Muscle layer of colon (tissue), 2 donors: ENCODE data around the gene C1QL2.

Source experiments
- H3K27ac ChIP-seq: one replicate; pipeline ENCODE4 v1.7.0; 2013; ENCODE audit warnings: low read depth, mild to moderate bottlenecking, low read length, moderate library complexity
- H3K27me3 ChIP-seq, 2 donors: one replicate each; pipeline ENCODE4 v1.7.0; 2013; ENCODE audit warnings: low read length in 2 of 2, mild to moderate bottlenecking in 2 of 2; ENCODE audit not compliant: insufficient read depth in 2 of 2, control insufficient read depth in 1 of 2
- H3K36me3 ChIP-seq: one replicate; pipeline ENCODE4 v1.7.0; 2013; ENCODE audit warnings: mild to moderate bottlenecking, low read length; ENCODE audit not compliant: insufficient read depth
- H3K4me1 ChIP-seq: one replicate; pipeline ENCODE4 v1.7.0; 2013; ENCODE audit warnings: mild to moderate bottlenecking, low read length; ENCODE audit not compliant: insufficient read depth
- H3K4me3 ChIP-seq, 2 donors: one replicate each; pipeline ENCODE4 v1.7.0; 2013; ENCODE audit warnings: low read length in 2 of 2, low read depth in 1 of 2, mild to moderate bottlenecking in 1 of 2, moderate library complexity in 1 of 2
- H3K9ac ChIP-seq: one replicate; pipeline ENCODE4 v1.7.0; 2013; ENCODE audit warnings: low read length
- H3K9me3 ChIP-seq: one replicate; pipeline ENCODE4 v1.7.0; 2013; ENCODE audit warnings: mild to moderate bottlenecking, low read length
- donor health status: abdominal sarcoma.
- donor health status: Adenocarcinoma of cecum.

C1QL2 gene

GRCh38 chr2:119178776-119179175 is 20.2 kb upstream of the C1QL2 start:
- no peak overlapping the region for H3K4me3 ChIP-seq
- H3K9me3 ChIP-seq = no peaks in the 10 kb centered on the region
- no peak overlapping the region for H3K27ac ChIP-seq
- H3K4me1 ChIP-seq = no peaks in the 10 kb centered on the region
- no peaks in the 10 kb centered on the region for H3K36me3 ChIP-seq
- no peaks in the 10 kb centered on the region for H3K27me3 ChIP-seq
- H3K9ac ChIP-seq = no peak overlapping the region

GRCh38 chr2:119177838-119178190 is 19.3 kb upstream of the C1QL2 start:
- no peak overlapping the region for H3K4me3 ChIP-seq
- no peak overlapping the region for H3K27ac ChIP-seq
- no peak overlapping the region for H3K9ac ChIP-seq
- H3K4me1 ChIP-seq = no peaks in the 10 kb centered on the region
- H3K27me3 ChIP-seq = no peaks in the 10 kb centered on the region
- no peaks in the 10 kb centered on the region for H3K36me3 ChIP-seq
- H3K9me3 ChIP-seq = no peaks in the 10 kb centered on the region

- Histone ChIP-seq H3K36me3 (no peaks in the 10 kb centered on the region), H3K4me1 (no peaks in the 10 kb centered on the region), H3K4me3 (no peak overlapping the region), H3K27me3 (no peaks in the 10 kb centered on the region), H3K9me3 (no peaks in the 10 kb centered on the region), H3K9ac (no peak overlapping the region), H3K27ac (no peak overlapping the region)
Measured at GRCh38 chr2:119177171-119177837, 18.8 kb upstream of the C1QL2 start.

- Histone ChIP-seq H3K4me3 (no peak overlapping the region), H3K4me1 (no peaks in the 10 kb centered on the region), H3K9me3 (no peaks in the 10 kb centered on the region), H3K36me3 (no peaks in the 10 kb centered on the region), H3K27ac (no peak overlapping the region), H3K9ac (no peak overlapping the region), H3K27me3 (no peaks in the 10 kb centered on the region)
Measured at GRCh38 chr2:119175517-119175916, 17.0 kb upstream of the C1QL2 start.

GRCh38 chr2:119174993-119175347 is 16.4 kb upstream of the C1QL2 start:
- no peak overlapping the region for H3K27ac ChIP-seq
- H3K9me3 ChIP-seq = no peaks in the 10 kb centered on the region
- H3K36me3 ChIP-seq = no peaks in the 10 kb centered on the region
- no peaks in the 10 kb centered on the region for H3K4me1 ChIP-seq
- H3K27me3 ChIP-seq = no peaks in the 10 kb centered on the region
- no peak overlapping the region for H3K9ac ChIP-seq
- H3K4me3 ChIP-seq = no peak overlapping the region

- H3K36me3 ChIP-seq = no peaks in the 10 kb centered on the region
- no peaks in the 10 kb centered on the region for H3K27me3 ChIP-seq
Measured at GRCh38 chr2:119174216-119174992, 15.9 kb upstream of the C1QL2 start.

GRCh38 chr2:119173556-119174060 is 15.1 kb upstream of the C1QL2 start:
- H3K9me3 ChIP-seq = no peaks in the 10 kb centered on the region

More at GRCh38 chr2:119174216-119174992, 15.9 kb upstream of the C1QL2 start:
- H3K4me1 ChIP-seq = no peaks in the 10 kb centered on the region
- no peak overlapping the region for H3K4me3 ChIP-seq
- no peaks in the 10 kb centered on the region for H3K9me3 ChIP-seq
- H3K27ac ChIP-seq = no peak overlapping the region
- H3K9ac ChIP-seq = no peak overlapping the region

GRCh38 chr2:119170504-119170903 is 12.0 kb upstream of the C1QL2 start:
- no peaks in the 10 kb centered on the region for H3K36me3 ChIP-seq
- H3K4me1 ChIP-seq = no peaks in the 10 kb centered on the region
- no peak overlapping the region for H3K4me3 ChIP-seq
- H3K27me3 ChIP-seq = no peaks in the 10 kb centered on the region
- no peak overlapping the region for H3K27ac ChIP-seq
- no peaks in the 10 kb centered on the region for H3K9me3 ChIP-seq
- no peak overlapping the region for H3K9ac ChIP-seq

More at GRCh38 chr2:119173556-119174060, 15.1 kb upstream of the C1QL2 start:
- no peaks in the 10 kb centered on the region for H3K27me3 ChIP-seq
- H3K27ac ChIP-seq = no peak overlapping the region
- H3K9ac ChIP-seq = no peak overlapping the region
- no peak overlapping the region for H3K4me3 ChIP-seq
- no peaks in the 10 kb centered on the region for H3K36me3 ChIP-seq
- H3K4me1 ChIP-seq = no peaks in the 10 kb centered on the region

GRCh38 chr2:119169717-119170116 is 11.2 kb upstream of the C1QL2 start:
- no peaks in the 10 kb centered on the region for H3K9me3 ChIP-seq
- H3K36me3 ChIP-seq = no peaks in the 10 kb centered on the region
- H3K27ac ChIP-seq = no peak overlapping the region
- no peaks in the 10 kb centered on the region for H3K4me1 ChIP-seq
- no peak overlapping the region for H3K9ac ChIP-seq
- H3K27me3 ChIP-seq = no peaks in the 10 kb centered on the region
- no peak overlapping the region for H3K4me3 ChIP-seq

- no peaks in the 10 kb centered on the region for H3K36me3 ChIP-seq
Measured at GRCh38 chr2:119160361-119160990, 1.9 kb upstream of the C1QL2 start.

GRCh38 chr2:119157850-119158511 is 570 bp downstream of the C1QL2 start:
- no peak overlapping the region for H3K9ac ChIP-seq
- H3K27me3 ChIP-seq = peaks cover 23 to 60% of the 10 kb centered on the region in 2 donors
- H3K27ac ChIP-seq = no peak overlapping the region
- H3K36me3 ChIP-seq = no peaks in the 10 kb centered on the region
- no peak overlapping the region for H3K4me3 ChIP-seq
- H3K4me1 ChIP-seq = no peaks in the 10 kb centered on the region
- H3K9me3 ChIP-seq = no peaks in the 10 kb centered on the region

More at GRCh38 chr2:119160361-119160990, 1.9 kb upstream of the C1QL2 start:
- Histone ChIP-seq H3K9ac (no peak overlapping the region), H3K4me1 (no peaks in the 10 kb centered on the region), H3K4me3 (no peak overlapping the region), H3K27ac (no peak overlapping the region), H3K27me3 (peaks cover 8 to 42% of the 10 kb centered on the region in 2 donors), H3K9me3 (no peaks in the 10 kb centered on the region)
